HCT116 (cell line): ENCODE measurements around the gene TIE1. TPM values are rescaled to one million over a fixed set of nuclear protein-coding genes. Genes with fewer than 3 reads are reported as not detected.

Source experiments
- ATAC-seq: fragments of 200-7000 bp; cut with Tn5 transposase; 2 replicates; pipeline ENCODE4 v1.9.1; 2020; ENCODE audit warnings: mild to moderate bottlenecking, moderate library complexity
- BruUV-seq: library from RNA; stranded (reverse); fragments of 400-500 nt; replicated peaks from 2 replicates; lab custom pipeline; 2021; lab: Mats Ljungman, UMichigan
- CTCF ChIA-PET: fragments of 300-600 bp; sonication (Branson Sonifier 250); formaldehyde crosslinking; loops from one replicate; lab custom pipeline; 2021; ENCODE audit warnings: antibody characterized with exemption; lab: Charles Lee
- POLR2A ChIA-PET: fragments of 300-600, 350-600 bp; sonication (Branson Sonifier 250); formaldehyde crosslinking; loops from one replicate; lab custom pipeline; 2021; ENCODE audit warnings: antibody characterized with exemption; lab: Charles Lee
- RAD21 ChIA-PET, 2 experiments: fragments of 300-600 bp; sonication (Branson Sonifier 250); formaldehyde crosslinking; loops; one replicate each; lab custom pipeline; 2023; ENCODE audit warnings: low total read pairs in 2 of 2; ENCODE audit not compliant: uncharacterized antibody in 2 of 2, unreplicated experiment in 2 of 2, low non-redundant PET in 1 of 2; lab: Charles Lee
- DNase-seq: peaks from one replicate; pipeline ENCODE4 v3.0.0-alpha.2; 2010; ENCODE audit warnings: low read depth, low spot score
- H2AFZ ChIP-seq: fragments of 200-600 bp; shearing (Covaris generic), sonication (generic); 2 replicates; pipeline ENCODE4 v1.6.1; 2017; ENCODE audit warnings: low read depth, mixed run types, mixed read lengths, antibody characterized with exemption, low read length; ENCODE audit not compliant: poor library complexity, severe bottlenecking
- H3K27ac ChIP-seq: 2 replicates; pipeline ENCODE4 v1.5.1; 2012; ENCODE audit warnings: low read depth, low read length
- H3K27me3 ChIP-seq: fragments of 200-600 bp; sonication (generic); 2 replicates; pipeline ENCODE4 v1.6.1; 2016; ENCODE audit warnings: mixed run types, low read length, mixed read lengths; ENCODE audit not compliant: insufficient read depth
- H3K36me3 ChIP-seq, 2 experiments: fragments of 200-500 bp in 1 of 2; fragments of 200-600 bp in 1 of 2; sonication (Bioruptor generic) in 1 of 2; sonication (generic) in 1 of 2; 2 replicates each; pipeline versions ENCODE4 v1.5.1 to v1.6.1; 2014 to 2016; ENCODE audit warnings: low read length in 2 of 2, inconsistent platforms in 1 of 2, mixed read lengths in 1 of 2, mixed run types in 1 of 2; ENCODE audit not compliant: insufficient read depth in 2 of 2, control insufficient read depth in 1 of 2
- H3K4me1 ChIP-seq, 2 experiments: fragments of 200-600 bp in 1 of 2; sonication (generic) in 1 of 2; 2 replicates each; pipeline versions ENCODE4 v1.5.1 to v1.6.1; 2012 to 2017; ENCODE audit warnings: low read length in 2 of 2, inconsistent platforms in 1 of 2, mild to moderate bottlenecking in 1 of 2, mixed read lengths in 1 of 2, mixed run types in 1 of 2, moderate library complexity in 1 of 2; ENCODE audit not compliant: insufficient read depth in 2 of 2, control insufficient read depth in 1 of 2
- H3K4me2 ChIP-seq: fragments of 200-600 bp; sonication (generic); 2 replicates; pipeline ENCODE4 v1.6.1; 2017; ENCODE audit warnings: mixed run types, low read length, mixed read lengths
- H3K4me3 ChIP-seq, 2 experiments: fragments of 200-600 bp in 1 of 2; sonication (generic) in 1 of 2; replicated peaks in 1 of 2; 2 replicates each; pipeline ENCODE4 v1.5.1; 2011 to 2016; ENCODE audit warnings: low read length in 2 of 2, control low read depth in 1 of 2, low read depth in 1 of 2, mild to moderate bottlenecking in 1 of 2, mixed read lengths in 1 of 2, mixed run types in 1 of 2
- H3K79me2 ChIP-seq: fragments of 200-600 bp; sonication (generic); 2 replicates; pipeline ENCODE4 v1.6.1; 2017; ENCODE audit warnings: mild to moderate bottlenecking, mixed run types, low read length, moderate library complexity, mixed read lengths; ENCODE audit not compliant: insufficient read depth
- H3K9ac ChIP-seq: fragments of 200-600 bp; sonication (generic); 2 replicates; pipeline ENCODE4 v1.6.1; 2016; ENCODE audit warnings: low read length, mixed read lengths
- H3K9me2 ChIP-seq: fragments of 200-600 bp; sonication (generic), shearing (Covaris generic); 2 replicates; pipeline ENCODE4 v1.6.1; 2017; ENCODE audit warnings: mixed run types, mild to moderate bottlenecking, moderate library complexity; ENCODE audit not compliant: insufficient read depth
- H3K9me3 ChIP-seq, 2 experiments: fragments of 200-500 bp in 1 of 2; fragments of 200-600 bp in 1 of 2; sonication (Bioruptor generic) in 1 of 2; sonication (generic) in 1 of 2; 2 replicates each; pipeline ENCODE4 v1.6.1; 2014 to 2017; ENCODE audit warnings: low read length in 2 of 2, mixed read lengths in 2 of 2, inconsistent platforms in 1 of 2, low read depth in 1 of 2, mild to moderate bottlenecking in 1 of 2, mixed run types in 1 of 2, moderate library complexity in 1 of 2; ENCODE audit not compliant: control insufficient read depth in 1 of 2, insufficient read depth in 1 of 2
- H4K20me1 ChIP-seq: fragments of 200-600 bp; sonication (generic), shearing (Covaris generic); 2 replicates; pipeline ENCODE4 v1.6.1; 2017; ENCODE audit warnings: mixed run types, mild to moderate bottlenecking, moderate library complexity; ENCODE audit not compliant: insufficient read depth
- CBX3 ChIP-seq: IDR thresholded peaks from 2 replicates; pipeline ENCODE4 v1.6.1; 2012; ENCODE audit warnings: low read depth
- CEBPB ChIP-seq: IDR thresholded peaks from 2 replicates; pipeline ENCODE4 v1.6.1; 2012; ENCODE audit warnings: low read depth
- EGR1 ChIP-seq: IDR thresholded peaks from 2 replicates; pipeline ENCODE4 v1.6.1; 2012; ENCODE audit warnings: low read depth
- ELF1 ChIP-seq: IDR thresholded peaks from 2 replicates; pipeline ENCODE4 v1.6.1; 2012; ENCODE audit warnings: low read depth, borderline replicate concordance
- EZH2 ChIP-seq: fragments of 200-600 bp; sonication (generic); IDR thresholded peaks from 2 replicates; pipeline ENCODE4 v1.6.1; 2017; ENCODE audit warnings: antibody characterized with exemption, mixed run types
- EZH2phosphoT487 ChIP-seq: fragments of 200-600 bp; IDR thresholded peaks from 2 replicates; pipeline ENCODE4 v1.6.1; 2018; ENCODE audit warnings: antibody characterized with exemption, borderline replicate concordance
- FOSL1 ChIP-seq: IDR thresholded peaks from 2 replicates; pipeline ENCODE4 v1.6.1; 2012; ENCODE audit warnings: low read depth
- JUND ChIP-seq: IDR thresholded peaks from 2 replicates; pipeline ENCODE4 v1.6.1; 2012
- POLR2A ChIP-seq: IDR thresholded peaks from 2 replicates; pipeline ENCODE4 v1.7.0; 2011; ENCODE audit warnings: borderline replicate concordance; ENCODE audit not compliant: insufficient read depth, insufficient read length; ENCODE audit errors: extremely low read depth
- POLR2AphosphoS5 ChIP-seq: IDR thresholded peaks from 2 replicates; pipeline ENCODE4 v1.6.1; 2011; ENCODE audit warnings: mild to moderate bottlenecking, low read depth, low read length, moderate library complexity
- RAD21 ChIP-seq: IDR thresholded peaks from 2 replicates; pipeline ENCODE4 v1.6.1; 2012; ENCODE audit warnings: low read depth, mild to moderate bottlenecking
- SIN3A ChIP-seq: IDR thresholded peaks from 2 replicates; pipeline ENCODE4 v1.6.1; 2012; ENCODE audit warnings: low read depth
- SP1 ChIP-seq: IDR thresholded peaks from 2 replicates; pipeline ENCODE4 v1.6.1; 2012; ENCODE audit warnings: low read depth
- SRF ChIP-seq: IDR thresholded peaks from 2 replicates; pipeline ENCODE4 v1.6.1; 2012; ENCODE audit warnings: low read depth
- YY1 ChIP-seq: IDR thresholded peaks from 2 replicates; pipeline ENCODE4 v1.6.1; 2011; ENCODE audit warnings: low read length, low read depth, moderate library complexity, mild to moderate bottlenecking; ENCODE audit not compliant: insufficient replicate concordance; ENCODE audit errors: extremely low read depth
- ZFX ChIP-seq: fragments of 450-650 bp; IDR thresholded peaks from 2 replicates; pipeline ENCODE4 v1.6.1; 2017
- ZNF274 ChIP-seq: fragments of 200-500 bp; sonication (Bioruptor generic); IDR thresholded peaks from 2 replicates; pipeline ENCODE4 v1.6.1; 2014; ENCODE audit warnings: mild to moderate bottlenecking, low read depth, low read length, inconsistent platforms
- intact Hi-C: fragments of 100-400 bp; cut with micrococcal nuclease; formaldehyde crosslinking; loops from 2 replicates; pipeline ENCODE4 v1.10.0; 2022
- total RNA-seq: library from RNA; stranded (reverse); gene quantifications from one replicate; pipeline ENCODE4 v1.2.1, GENCODE V29; 2021; ENCODE audit not compliant: unreplicated experiment
- TF ChIP-seq, protein P1 (sequence below): IDR thresholded peaks from 2 replicates; pipeline ENCODE4 v1.6.1; 2012; ENCODE audit warnings: low read depth
- TF ChIP-seq, protein P2 (sequence below), 3 experiments: fragments of 200-600 bp in 1 of 3; sonication (generic) in 1 of 3; IDR thresholded peaks in 2 of 3; conservative IDR thresholded peaks in 1 of 3; 2 replicates each; pipeline ENCODE4 v1.5.1; 2012 to 2017; ENCODE audit warnings: low read depth in 2 of 3, low read length in 2 of 3, antibody characterized with exemption in 1 of 3, borderline replicate concordance in 1 of 3, control low read depth in 1 of 3, mild to moderate bottlenecking in 1 of 3, mixed read lengths in 1 of 3, mixed run types in 1 of 3, moderate library complexity in 1 of 3; ENCODE audit not compliant: insufficient read depth in 1 of 3

The TIE1 gene
- total RNA-seq, 1 experiment from 2014 or later: not detected

GRCh38 chr1:43339584-43340232 lies 38.9 kb downstream of the TIE1 start:
- H3K9me2 ChIP-seq: no peaks in the 10 kb centered on the region
- H3K4me3 ChIP-seq: no peak overlapping the region
- BruUV-seq: no TSS peak
- DNase-seq (no peak), ATAC-seq (no peak)
- no peak overlapping the region for H2AFZ ChIP-seq
- no peaks in the 10 kb centered on the region for H3K36me3 ChIP-seq
- TF ChIP-seq ELF1: no peak
- no peak for TF ChIP-seq RAD21
- no peak for TF ChIP-seq SIN3A
- no peak for TF ChIP-seq JUND
- TF ChIP-seq EZH2: no peak
- TF ChIP-seq ZFX: no peak
- no peak for TF ChIP-seq CBX3
- TF ChIP-seq, protein P1, sequence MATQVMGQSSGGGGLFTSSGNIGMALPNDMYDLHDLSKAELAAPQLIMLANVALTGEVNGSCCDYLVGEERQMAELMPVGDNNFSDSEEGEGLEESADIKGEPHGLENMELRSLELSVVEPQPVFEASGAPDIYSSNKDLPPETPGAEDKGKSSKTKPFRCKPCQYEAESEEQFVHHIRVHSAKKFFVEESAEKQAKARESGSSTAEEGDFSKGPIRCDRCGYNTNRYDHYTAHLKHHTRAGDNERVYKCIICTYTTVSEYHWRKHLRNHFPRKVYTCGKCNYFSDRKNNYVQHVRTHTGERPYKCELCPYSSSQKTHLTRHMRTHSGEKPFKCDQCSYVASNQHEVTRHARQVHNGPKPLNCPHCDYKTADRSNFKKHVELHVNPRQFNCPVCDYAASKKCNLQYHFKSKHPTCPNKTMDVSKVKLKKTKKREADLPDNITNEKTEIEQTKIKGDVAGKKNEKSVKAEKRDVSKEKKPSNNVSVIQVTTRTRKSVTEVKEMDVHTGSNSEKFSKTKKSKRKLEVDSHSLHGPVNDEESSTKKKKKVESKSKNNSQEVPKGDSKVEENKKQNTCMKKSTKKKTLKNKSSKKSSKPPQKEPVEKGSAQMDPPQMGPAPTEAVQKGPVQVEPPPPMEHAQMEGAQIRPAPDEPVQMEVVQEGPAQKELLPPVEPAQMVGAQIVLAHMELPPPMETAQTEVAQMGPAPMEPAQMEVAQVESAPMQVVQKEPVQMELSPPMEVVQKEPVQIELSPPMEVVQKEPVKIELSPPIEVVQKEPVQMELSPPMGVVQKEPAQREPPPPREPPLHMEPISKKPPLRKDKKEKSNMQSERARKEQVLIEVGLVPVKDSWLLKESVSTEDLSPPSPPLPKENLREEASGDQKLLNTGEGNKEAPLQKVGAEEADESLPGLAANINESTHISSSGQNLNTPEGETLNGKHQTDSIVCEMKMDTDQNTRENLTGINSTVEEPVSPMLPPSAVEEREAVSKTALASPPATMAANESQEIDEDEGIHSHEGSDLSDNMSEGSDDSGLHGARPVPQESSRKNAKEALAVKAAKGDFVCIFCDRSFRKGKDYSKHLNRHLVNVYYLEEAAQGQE: no peak
- TF ChIP-seq SRF: no peak
- TF ChIP-seq CEBPB: no peak
- TF ChIP-seq POLR2AphosphoS5: no peak
- no peak for TF ChIP-seq ZNF274
- no peak for TF ChIP-seq SP1
- TF ChIP-seq YY1: no peak
- TF ChIP-seq, protein P2, sequence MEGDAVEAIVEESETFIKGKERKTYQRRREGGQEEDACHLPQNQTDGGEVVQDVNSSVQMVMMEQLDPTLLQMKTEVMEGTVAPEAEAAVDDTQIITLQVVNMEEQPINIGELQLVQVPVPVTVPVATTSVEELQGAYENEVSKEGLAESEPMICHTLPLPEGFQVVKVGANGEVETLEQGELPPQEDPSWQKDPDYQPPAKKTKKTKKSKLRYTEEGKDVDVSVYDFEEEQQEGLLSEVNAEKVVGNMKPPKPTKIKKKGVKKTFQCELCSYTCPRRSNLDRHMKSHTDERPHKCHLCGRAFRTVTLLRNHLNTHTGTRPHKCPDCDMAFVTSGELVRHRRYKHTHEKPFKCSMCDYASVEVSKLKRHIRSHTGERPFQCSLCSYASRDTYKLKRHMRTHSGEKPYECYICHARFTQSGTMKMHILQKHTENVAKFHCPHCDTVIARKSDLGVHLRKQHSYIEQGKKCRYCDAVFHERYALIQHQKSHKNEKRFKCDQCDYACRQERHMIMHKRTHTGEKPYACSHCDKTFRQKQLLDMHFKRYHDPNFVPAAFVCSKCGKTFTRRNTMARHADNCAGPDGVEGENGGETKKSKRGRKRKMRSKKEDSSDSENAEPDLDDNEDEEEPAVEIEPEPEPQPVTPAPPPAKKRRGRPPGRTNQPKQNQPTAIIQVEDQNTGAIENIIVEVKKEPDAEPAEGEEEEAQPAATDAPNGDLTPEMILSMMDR (IDR thresholded peaks at IDR 0.05 in 2 of 3, conservative IDR thresholded peaks at IDR 0.05 in 1 of 3; ENCODE audit: borderline replicate concordance in 1 of 3, insufficient read depth in 1 of 3, low read depth in 2 of 3, low read length in 2 of 3): no peak
- no peak for TF ChIP-seq EGR1
- no peak for TF ChIP-seq POLR2A
- TF ChIP-seq FOSL1: no peak
- TF ChIP-seq EZH2phosphoT487: no peak
- TF ChIP-seq, all 23 proteins: peak for 0
- ChIA-PET RAD21 (no interaction called here), CTCF (no interaction called here), POLR2A (no interaction called here)
- Histone ChIP-seq H3K4me1 (peaks cover 15 to 16% of the 10 kb centered on the region in 2 experiments; a peak in 3 of 4 replicates), H3K27me3 (no peaks in the 10 kb centered on the region), H3K9ac (no peak overlapping the region), H3K79me2 (no peaks in the 10 kb centered on the region), H4K20me1 (no peaks in the 10 kb centered on the region), H3K4me2 (no peak overlapping the region), H3K27ac (no peak overlapping the region), H3K9me3 (no peaks in the 10 kb centered on the region)
- intact Hi-C loops: no loop called here
